GM23338 (cell line): ENCODE data around the gene RIMKLB. TPM values are rescaled to one million over a fixed set of nuclear protein-coding genes. Genes with fewer than 3 reads are reported as not detected.

Experiments used
- ATAC-seq: fragments of 200-7000 bp; cut with Tn5 transposase; 3 replicates; pipeline ENCODE4 v1.9.1; 2020
- DNase-seq: peaks from one replicate; pipeline ENCODE4 v3.0.0-alpha.2; 2015; ENCODE audit warnings: low spot score
- H2AFZ ChIP-seq: fragments of 200-600 bp; sonication (generic); 2 replicates; pipeline ENCODE4 v1.8.0; 2016; ENCODE audit warnings: antibody characterized with exemption, mild to moderate bottlenecking, moderate library complexity
- H3F3A ChIP-seq: fragments of 200-600 bp; sonication (generic); replicated peaks from 2 replicates; pipeline ENCODE4 v1.8.0; 2017; ENCODE audit warnings: antibody characterized with exemption, mixed run types, low read depth
- H3K27ac ChIP-seq: fragments of 200-600 bp; sonication (generic); 2 replicates; pipeline ENCODE4 v1.6.1; 2016; ENCODE audit warnings: low read depth
- H3K27me3 ChIP-seq: fragments of 200-600 bp; sonication (generic); 2 replicates; pipeline ENCODE4 v1.8.0; 2016; ENCODE audit warnings: mild to moderate bottlenecking, mixed run types, moderate library complexity; ENCODE audit not compliant: insufficient read depth
- H3K36me3 ChIP-seq: fragments of 200-600 bp; sonication (generic); 2 replicates; pipeline ENCODE4 v1.8.0; 2016; ENCODE audit warnings: mild to moderate bottlenecking; ENCODE audit not compliant: insufficient read depth
- H3K4me1 ChIP-seq: fragments of 200-600 bp; sonication (generic); 2 replicates; pipeline ENCODE4 v1.8.0; 2016; ENCODE audit warnings: mild to moderate bottlenecking, moderate library complexity; ENCODE audit not compliant: insufficient read depth
- H3K4me2 ChIP-seq: fragments of 200-600 bp; sonication (generic); 2 replicates; pipeline ENCODE4 v1.7.1; 2017; ENCODE audit warnings: mixed run types
- H3K4me3 ChIP-seq: fragments of 200-600 bp; sonication (generic); 2 replicates; pipeline ENCODE4 v1.6.1; 2016; ENCODE audit warnings: mixed run types
- H3K79me2 ChIP-seq: fragments of 200-600 bp; sonication (generic); replicated peaks from 2 replicates; pipeline ENCODE4 v1.8.0; 2017; ENCODE audit warnings: mild to moderate bottlenecking; ENCODE audit not compliant: insufficient read depth
- H3K9me2 ChIP-seq: fragments of 200-600 bp; sonication (generic); 2 replicates; pipeline ENCODE4 v1.8.0; 2017; ENCODE audit not compliant: insufficient read depth
- H4K20me1 ChIP-seq: fragments of 200-600 bp; sonication (generic); replicated peaks from 2 replicates; pipeline ENCODE4 v1.8.0; 2017; ENCODE audit warnings: mild to moderate bottlenecking; ENCODE audit not compliant: insufficient read depth
- H3K27ac Mint-ChIP-seq: 2 replicates; pipeline ENCODE4 v1.8.0; 2020; ENCODE audit warnings: inconsistent platforms, mild to moderate bottlenecking, moderate library complexity, mixed read lengths
- H3K27me3 Mint-ChIP-seq: 3 replicates; pipeline ENCODE4 v1.8.0; 2022; ENCODE audit warnings: low read depth, mild to moderate bottlenecking, moderate library complexity, mixed read lengths, inconsistent platforms; ENCODE audit not compliant: insufficient read depth, poor library complexity
- H3K36me3 Mint-ChIP-seq: 3 replicates; pipeline ENCODE4 v1.8.0; 2021; ENCODE audit warnings: low read depth, mild to moderate bottlenecking, inconsistent platforms, moderate library complexity, mixed read lengths
- H3K4me1 Mint-ChIP-seq: 3 replicates; pipeline ENCODE4 v1.8.0; 2020; ENCODE audit warnings: mild to moderate bottlenecking, inconsistent platforms, mixed read lengths
- H3K4me3 Mint-ChIP-seq: 3 replicates; pipeline ENCODE4 v1.8.0; 2021; ENCODE audit warnings: moderate library complexity, mild to moderate bottlenecking, inconsistent platforms, mixed read lengths
- H3K9me3 Mint-ChIP-seq: 3 replicates; pipeline ENCODE4 v1.8.0; 2020; ENCODE audit warnings: moderate library complexity, mild to moderate bottlenecking, inconsistent platforms, mixed read lengths
- CREB1 ChIP-seq: fragments of 250-450 bp; sonication (Bioruptor Pico); IDR thresholded peaks from 2 replicates; pipeline ENCODE4 v1.5.0; 2020; ENCODE audit warnings: low read depth, mild to moderate bottlenecking, moderate library complexity
- ETS1 ChIP-seq: IDR thresholded peaks from 2 replicates; pipeline ENCODE4 v1.6.1; 2016; ENCODE audit warnings: antibody characterized with exemption
- EZH2 ChIP-seq: fragments of 200-600 bp; sonication (generic); IDR thresholded peaks from one replicate; pipeline ENCODE4 v1.8.0; 2017; ENCODE audit warnings: antibody characterized with exemption, mild to moderate bottlenecking, low read depth; ENCODE audit not compliant: unreplicated experiment
- EZH2phosphoT487 ChIP-seq: fragments of 200-600 bp; sonication (generic); IDR thresholded peaks from one replicate; pipeline ENCODE4 v1.8.1; 2018; ENCODE audit warnings: antibody characterized with exemption; ENCODE audit not compliant: unreplicated experiment
- JUNB ChIP-seq: IDR thresholded peaks from one replicate; pipeline ENCODE4 v1.6.1; 2016; ENCODE audit warnings: antibody characterized with exemption; ENCODE audit not compliant: unreplicated experiment
- NANOG ChIP-seq: IDR thresholded peaks from 2 replicates; pipeline ENCODE4 v1.6.1; 2016; ENCODE audit warnings: antibody characterized with exemption, borderline replicate concordance
- POLR2AphosphoS5 ChIP-seq: IDR thresholded peaks from 2 replicates; pipeline ENCODE4 v1.6.1; 2016; ENCODE audit warnings: antibody characterized with exemption, low read depth
- STAT1 ChIP-seq: IDR thresholded peaks from one replicate; pipeline ENCODE4 v1.6.1; 2016; ENCODE audit warnings: antibody characterized with exemption; ENCODE audit not compliant: unreplicated experiment
- ZNF114 ChIP-seq: fragments of 250-450 bp; sonication (Bioruptor Pico); IDR thresholded peaks from 2 replicates; pipeline ENCODE4 v1.5.0; 2020; ENCODE audit warnings: mild to moderate bottlenecking, moderate library complexity
- ZNF331 ChIP-seq: fragments of 250-450 bp; sonication (Bioruptor Pico); IDR thresholded peaks from 2 replicates; pipeline ENCODE4 v1.5.0; 2020; ENCODE audit warnings: low read depth, mild to moderate bottlenecking, moderate library complexity
- ZNF462 ChIP-seq: fragments of 250-450 bp; sonication (Bioruptor Pico); IDR thresholded peaks from 2 replicates; pipeline ENCODE4 v1.5.0; 2020; ENCODE audit warnings: mild to moderate bottlenecking, moderate library complexity
- polyA plus RNA-seq: library from polyadenylated mRNA; unstranded; fragments of >200 nt; fragmentation: Nextera tagmentation; extraction: Ambion mirVana; gene quantifications from 2 replicates; pipeline ENCODE4 v1.2.1, GENCODE V29; 2016
- total RNA-seq: library from RNA; depleted of rRNA; stranded (reverse); fragments of >200 nt; shearing (Covaris generic); gene quantifications from 2 replicates; pipeline ENCODE4 v1.2.3, GENCODE V29; 2014
- TF ChIP-seq, protein P1 (sequence below), 2 experiments: fragments of 200-600 bp in 1 of 2; sonication (generic) in 1 of 2; conservative IDR thresholded peaks; 2 replicates each; pipeline versions ENCODE4 v1.5.1 to v1.6.1; 2016 to 2017; ENCODE audit warnings: antibody characterized with exemption in 2 of 2, low read depth in 2 of 2, mild to moderate bottlenecking in 2 of 2, moderate library complexity in 1 of 2
- TF ChIP-seq, protein P2 (sequence below): IDR thresholded peaks from one replicate; pipeline ENCODE4 v1.6.1; 2018; ENCODE audit warnings: antibody characterized with exemption; ENCODE audit not compliant: unreplicated experiment

The RIMKLB gene
- total and polyA plus RNA-seq, 2 experiments from 2014 or later: 87.0 to 104 TPM

- H3K4me1 Mint-ChIP-seq: peaks cover 17% of the 10 kb centered on the region
Observed at GRCh38 chr12:8712572-8712971, 14.8 kb downstream of the RIMKLB start.

More at GRCh38 chr12:8712572-8712971, 14.8 kb downstream of the RIMKLB start:
- Mint-ChIP-seq H3K27me3 (no peaks in the 10 kb centered on the region), H3K4me3 (no peak overlapping the region), H3K36me3 (peaks cover 32% of the 10 kb centered on the region; the same call in 2 of the 3 replicates), H3K9me3 (no peaks in the 10 kb centered on the region), H3K27ac (no peak overlapping the region)
- Histone ChIP-seq H3K27ac (no peak overlapping the region), H3K4me2 (no peak overlapping the region), H3K4me3 (no peak overlapping the region), H3K4me1 (peaks cover 26% of the 10 kb centered on the region), H4K20me1 (peaks cover 29% of the 10 kb centered on the region), H3F3A (no peaks in the 10 kb centered on the region), H3K36me3 (0 out of 2 replicates have a peak, but pooled peaks cover 6% of the 10 kb centered on the region), H3K79me2 (peaks cover 98% of the 10 kb centered on the region), H3K9me2 (no peaks in the 10 kb centered on the region), H2AFZ (no peak overlapping the region), H3K27me3 (no peaks in the 10 kb centered on the region)
- no peak for TF ChIP-seq ZNF114 (CRISPR knock-in tag)
- TF ChIP-seq, protein P1, sequence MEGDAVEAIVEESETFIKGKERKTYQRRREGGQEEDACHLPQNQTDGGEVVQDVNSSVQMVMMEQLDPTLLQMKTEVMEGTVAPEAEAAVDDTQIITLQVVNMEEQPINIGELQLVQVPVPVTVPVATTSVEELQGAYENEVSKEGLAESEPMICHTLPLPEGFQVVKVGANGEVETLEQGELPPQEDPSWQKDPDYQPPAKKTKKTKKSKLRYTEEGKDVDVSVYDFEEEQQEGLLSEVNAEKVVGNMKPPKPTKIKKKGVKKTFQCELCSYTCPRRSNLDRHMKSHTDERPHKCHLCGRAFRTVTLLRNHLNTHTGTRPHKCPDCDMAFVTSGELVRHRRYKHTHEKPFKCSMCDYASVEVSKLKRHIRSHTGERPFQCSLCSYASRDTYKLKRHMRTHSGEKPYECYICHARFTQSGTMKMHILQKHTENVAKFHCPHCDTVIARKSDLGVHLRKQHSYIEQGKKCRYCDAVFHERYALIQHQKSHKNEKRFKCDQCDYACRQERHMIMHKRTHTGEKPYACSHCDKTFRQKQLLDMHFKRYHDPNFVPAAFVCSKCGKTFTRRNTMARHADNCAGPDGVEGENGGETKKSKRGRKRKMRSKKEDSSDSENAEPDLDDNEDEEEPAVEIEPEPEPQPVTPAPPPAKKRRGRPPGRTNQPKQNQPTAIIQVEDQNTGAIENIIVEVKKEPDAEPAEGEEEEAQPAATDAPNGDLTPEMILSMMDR (conservative IDR thresholded peaks at IDR 0.05; ENCODE audit: low read depth in 2 of 2): no peak
- TF ChIP-seq POLR2AphosphoS5: no peak
- no peak for TF ChIP-seq STAT1
- TF ChIP-seq, protein P2, sequence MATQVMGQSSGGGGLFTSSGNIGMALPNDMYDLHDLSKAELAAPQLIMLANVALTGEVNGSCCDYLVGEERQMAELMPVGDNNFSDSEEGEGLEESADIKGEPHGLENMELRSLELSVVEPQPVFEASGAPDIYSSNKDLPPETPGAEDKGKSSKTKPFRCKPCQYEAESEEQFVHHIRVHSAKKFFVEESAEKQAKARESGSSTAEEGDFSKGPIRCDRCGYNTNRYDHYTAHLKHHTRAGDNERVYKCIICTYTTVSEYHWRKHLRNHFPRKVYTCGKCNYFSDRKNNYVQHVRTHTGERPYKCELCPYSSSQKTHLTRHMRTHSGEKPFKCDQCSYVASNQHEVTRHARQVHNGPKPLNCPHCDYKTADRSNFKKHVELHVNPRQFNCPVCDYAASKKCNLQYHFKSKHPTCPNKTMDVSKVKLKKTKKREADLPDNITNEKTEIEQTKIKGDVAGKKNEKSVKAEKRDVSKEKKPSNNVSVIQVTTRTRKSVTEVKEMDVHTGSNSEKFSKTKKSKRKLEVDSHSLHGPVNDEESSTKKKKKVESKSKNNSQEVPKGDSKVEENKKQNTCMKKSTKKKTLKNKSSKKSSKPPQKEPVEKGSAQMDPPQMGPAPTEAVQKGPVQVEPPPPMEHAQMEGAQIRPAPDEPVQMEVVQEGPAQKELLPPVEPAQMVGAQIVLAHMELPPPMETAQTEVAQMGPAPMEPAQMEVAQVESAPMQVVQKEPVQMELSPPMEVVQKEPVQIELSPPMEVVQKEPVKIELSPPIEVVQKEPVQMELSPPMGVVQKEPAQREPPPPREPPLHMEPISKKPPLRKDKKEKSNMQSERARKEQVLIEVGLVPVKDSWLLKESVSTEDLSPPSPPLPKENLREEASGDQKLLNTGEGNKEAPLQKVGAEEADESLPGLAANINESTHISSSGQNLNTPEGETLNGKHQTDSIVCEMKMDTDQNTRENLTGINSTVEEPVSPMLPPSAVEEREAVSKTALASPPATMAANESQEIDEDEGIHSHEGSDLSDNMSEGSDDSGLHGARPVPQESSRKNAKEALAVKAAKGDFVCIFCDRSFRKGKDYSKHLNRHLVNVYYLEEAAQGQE: no peak
- TF ChIP-seq ETS1: no peak
- TF ChIP-seq EZH2phosphoT487: no peak
- TF ChIP-seq CREB1 (CRISPR knock-in tag): no peak
- TF ChIP-seq JUNB: no peak
- TF ChIP-seq ZNF462 (CRISPR knock-in tag): no peak
- no peak for TF ChIP-seq EZH2
- TF ChIP-seq ZNF331: no peak
- no peak for TF ChIP-seq NANOG
- ATAC-seq: no peak
- DNase-seq: no peak
